Mesenchymal stem cell (in vitro differentiated cells and primary cell): Measurements from ENCODE around the gene USP46.

ENCODE experiments used
- DNase-seq: peaks from one replicate; pipeline ENCODE4 v3.0.0-alpha.2; 2013
- H2AFZ ChIP-seq: one replicate; pipeline ENCODE4 v1.6.1; 2013; ENCODE audit warnings: low read depth, mild to moderate bottlenecking, control low read depth, inconsistent platforms, low read length, moderate library complexity
- H2AK5ac ChIP-seq: 2 replicates; pipeline ENCODE4 v1.6.1; 2013; ENCODE audit warnings: low read length, moderate library complexity, mild to moderate bottlenecking, inconsistent platforms; ENCODE audit not compliant: severe bottlenecking
- H2BK120ac ChIP-seq: one replicate; pipeline ENCODE4 v1.6.1; 2013; ENCODE audit warnings: low read depth, mild to moderate bottlenecking, inconsistent platforms, low read length, moderate library complexity
- H2BK12ac ChIP-seq, 2 experiments: one replicate each; pipeline ENCODE4 v1.6.1; 2013; ENCODE audit warnings: inconsistent platforms in 2 of 2, low read length in 2 of 2, mild to moderate bottlenecking in 2 of 2, moderate library complexity in 2 of 2, control low read depth in 1 of 2
- H2BK15ac ChIP-seq: one replicate; pipeline ENCODE4 v1.6.1; 2013; ENCODE audit warnings: mild to moderate bottlenecking, low read depth, inconsistent platforms; ENCODE audit not compliant: poor library complexity, severe bottlenecking
- H2BK5ac ChIP-seq: 2 replicates; pipeline ENCODE4 v1.6.1; 2013; ENCODE audit warnings: low read depth, mild to moderate bottlenecking, low read length, control low read depth, inconsistent platforms; ENCODE audit not compliant: poor library complexity, severe bottlenecking
- H3K14ac ChIP-seq, 2 experiments: one replicate each; pipeline ENCODE4 v1.6.1; 2013; ENCODE audit warnings: inconsistent platforms in 2 of 2, low read length in 2 of 2, control low read depth in 1 of 2, mild to moderate bottlenecking in 1 of 2, moderate library complexity in 1 of 2
- H3K18ac ChIP-seq, 2 experiments: one replicate each; pipeline ENCODE4 v1.6.1; 2013; ENCODE audit warnings: inconsistent platforms in 2 of 2, low read length in 2 of 2, control low read depth in 1 of 2, low read depth in 1 of 2, mild to moderate bottlenecking in 1 of 2
- H3K23ac ChIP-seq, 2 experiments: one replicate each; pipeline ENCODE4 v1.6.1; 2013; ENCODE audit warnings: inconsistent platforms in 2 of 2, low read length in 2 of 2, mild to moderate bottlenecking in 2 of 2, moderate library complexity in 2 of 2, control low read depth in 1 of 2
- H3K27ac ChIP-seq: 2 replicates; pipeline ENCODE4 v1.5.1; 2013; ENCODE audit warnings: mild to moderate bottlenecking, moderate library complexity, low read length, control low read depth, inconsistent platforms; ENCODE audit not compliant: poor library complexity, severe bottlenecking
- H3K27me3 ChIP-seq, 2 experiments: 2 replicates each; pipeline versions ENCODE4 v1.6.1 to v1.7.0; 2013; ENCODE audit warnings: low read length in 2 of 2, mild to moderate bottlenecking in 2 of 2, moderate library complexity in 2 of 2, control low read depth in 1 of 2, inconsistent platforms in 1 of 2; ENCODE audit not compliant: control insufficient read depth in 1 of 2, insufficient read depth in 1 of 2
- H3K36me3 ChIP-seq, 2 experiments: 2 replicates each; pipeline versions ENCODE4 v1.6.1 to v1.7.0; 2013; ENCODE audit warnings: low read length in 2 of 2, control low read depth in 1 of 2, inconsistent platforms in 1 of 2, low read depth in 1 of 2, mild to moderate bottlenecking in 1 of 2; ENCODE audit not compliant: insufficient read depth in 2 of 2, control insufficient read depth in 1 of 2
- H3K4ac ChIP-seq, 2 experiments: one replicate each; pipeline ENCODE4 v1.6.1; 2013; ENCODE audit warnings: inconsistent platforms in 2 of 2, low read length in 2 of 2, mild to moderate bottlenecking in 2 of 2, moderate library complexity in 2 of 2, control low read depth in 1 of 2, low read depth in 1 of 2
- H3K4me1 ChIP-seq: 2 replicates; pipeline ENCODE4 v1.6.1; 2013; ENCODE audit warnings: low read depth, low read length, control low read depth; ENCODE audit not compliant: control insufficient read depth, insufficient read depth
- H3K4me2 ChIP-seq: 2 replicates; pipeline ENCODE4 v1.6.1; 2013; ENCODE audit warnings: low read length, mild to moderate bottlenecking, inconsistent platforms; ENCODE audit not compliant: poor library complexity, severe bottlenecking
- H3K4me3 ChIP-seq, 2 experiments: 2 replicates each; pipeline versions ENCODE4 v1.5.1 to v1.7.0; 2013; ENCODE audit warnings: low read length in 2 of 2, mild to moderate bottlenecking in 2 of 2, control low read depth in 1 of 2, low read depth in 1 of 2; ENCODE audit not compliant: insufficient read depth in 1 of 2
- H3K79me1 ChIP-seq: replicated peaks from 2 replicates; pipeline ENCODE4 v1.6.1; 2013; ENCODE audit warnings: mild to moderate bottlenecking, control low read depth, low read length, inconsistent platforms; ENCODE audit not compliant: poor library complexity, severe bottlenecking
- H3K9ac ChIP-seq: 2 replicates; pipeline ENCODE4 v1.7.0; 2013; ENCODE audit warnings: mild to moderate bottlenecking, low read length, moderate library complexity
- H3K9me3 ChIP-seq: 2 replicates; pipeline ENCODE4 v1.7.0; 2013; ENCODE audit warnings: mild to moderate bottlenecking, low read length; ENCODE audit not compliant: control insufficient read depth
- H4K8ac ChIP-seq: one replicate; pipeline ENCODE4 v1.6.1; 2013; ENCODE audit warnings: inconsistent platforms, mild to moderate bottlenecking, low read length, moderate library complexity
- H4K91ac ChIP-seq: one replicate; pipeline ENCODE4 v1.6.1; 2013; ENCODE audit warnings: mild to moderate bottlenecking, low read length, inconsistent platforms
- WGBS: methylation state at CpG from one replicate; pipeline ENCODE4 v1.1.7; 2013; ENCODE audit warnings: mixed read lengths; 5-methylcytosine and 5-hydroxymethylcytosine counted together

USP46 gene

GRCh38 chr4:52664479-52664878, 5.4 kb upstream of the USP46 start:
- H3K4me3 ChIP-seq, result no peak overlapping the region
- DNase-seq, result no peak

GRCh38 chr4:52661966-52662690, 3.0 kb upstream of the USP46 start:
- WGBS, result 75% methylated on average over 3 of the region's 4 CpGs
- no peaks in the 10 kb centered on the region for H3K9me3 ChIP-seq
- peaks cover 0 to 14% of the 10 kb centered on the region in 2 experiments for H3K36me3 ChIP-seq
- DNase-seq, result peak; percentile 24
- H3K27ac ChIP-seq, result no peak overlapping the region
- peaks cover 7% of the 10 kb centered on the region for H3K79me1 ChIP-seq
- H2BK12ac ChIP-seq, result no peak overlapping the region
- H3K9ac ChIP-seq, result no peak overlapping the region
- no peak overlapping the region for H2AK5ac ChIP-seq
- no peaks in the 10 kb centered on the region for H3K27me3 ChIP-seq
- H4K91ac ChIP-seq, result no peak overlapping the region
- H3K4me2 ChIP-seq, result no peak overlapping the region
- no peak overlapping the region for H3K4me3 ChIP-seq
- H2AFZ ChIP-seq, result no peak overlapping the region
- H3K14ac ChIP-seq, result no peak overlapping the region
- no peak overlapping the region for H3K4ac ChIP-seq
- H3K23ac ChIP-seq, result no peak overlapping the region
- no peak overlapping the region for H2BK15ac ChIP-seq
- peaks cover 8% of the 10 kb centered on the region for H3K4me1 ChIP-seq
- no peak overlapping the region for H2BK120ac ChIP-seq
- H4K8ac ChIP-seq, result no peak overlapping the region
- no peak overlapping the region for H2BK5ac ChIP-seq
- H3K18ac ChIP-seq, result no peak overlapping the region

More at GRCh38 chr4:52664479-52664878, 5.4 kb upstream of the USP46 start:
- Histone ChIP-seq H3K79me1 (peaks cover 3% of the 10 kb centered on the region), H2BK5ac (no peak overlapping the region), H3K4me2 (no peak overlapping the region), H3K9ac (no peak overlapping the region), H2BK120ac (no peak overlapping the region), H4K91ac (no peak overlapping the region), H2BK15ac (no peak overlapping the region), H3K27me3 (peaks cover 0 to 4% of the 10 kb centered on the region in 2 experiments), H2AFZ (no peak overlapping the region), H3K14ac (no peak overlapping the region), H3K4me1 (no peaks in the 10 kb centered on the region), H3K18ac (no peak overlapping the region), H2AK5ac (no peak overlapping the region), H3K4ac (no peak overlapping the region), H3K27ac (no peak overlapping the region), H3K36me3 (peaks cover 0 to 14% of the 10 kb centered on the region in 2 experiments), H3K9me3 (no peaks in the 10 kb centered on the region), H3K23ac (no peak overlapping the region), H2BK12ac (no peak overlapping the region), H4K8ac (no peak overlapping the region)

- Histone ChIP-seq H3K4me2 (no peak overlapping the region), H3K4me3 (peak overlapping the region in 1 of 2 experiments; percentile 96), H2AK5ac (no peak overlapping the region), H3K36me3 (peaks cover 0 to 14% of the 10 kb centered on the region in 2 experiments), H3K9ac (peak overlapping the region; percentile 90), H2BK12ac (no peak overlapping the region), H3K4ac (no peak overlapping the region), H3K23ac (no peak overlapping the region), H3K27me3 (no peaks in the 10 kb centered on the region), H4K8ac (no peak overlapping the region), H2BK120ac (no peak overlapping the region), H2BK5ac (no peak overlapping the region), H3K27ac (no peak overlapping the region), H3K9me3 (no peaks in the 10 kb centered on the region), H3K14ac (no peak overlapping the region), H2AFZ (no peak overlapping the region), H4K91ac (no peak overlapping the region), H3K79me1 (peaks cover 7% of the 10 kb centered on the region), H2BK15ac (no peak overlapping the region), H3K4me1 (peaks cover 8% of the 10 kb centered on the region), H3K18ac (no peak overlapping the region)
- no peak for DNase-seq
- 88% methylated on average over 5 of the region's 6 CpGs for WGBS
Observed at GRCh38 chr4:52660643-52661042, 1.5 kb upstream of the USP46 start.

- Histone ChIP-seq H2AFZ (peak overlapping the region; percentile 58), H4K8ac (peak overlapping the region; percentile 76), H3K9me3 (no peaks in the 10 kb centered on the region), H2BK15ac (peak overlapping the region; percentile 98), H3K4me3 (peak overlapping the region; percentile 76 to 96), H3K79me1 (peaks cover 9% of the 10 kb centered on the region), H3K9ac (peak overlapping the region; percentile 90), H3K27ac (peak overlapping the region; percentile 46), H2BK120ac (peak overlapping the region; percentile 98), H3K4me2 (peak overlapping the region; percentile 51), H3K14ac (peak overlapping the region; percentile 38 to 90), H3K4me1 (peaks cover 8% of the 10 kb centered on the region), H3K18ac (peak overlapping the region; percentile 88 to 89), H2BK5ac (peak overlapping the region; percentile 60), H2AK5ac (no peak overlapping the region), H3K23ac (peak overlapping the region in 1 of 2 experiments; percentile 51), H4K91ac (peak overlapping the region; percentile 83), H3K4ac (peak overlapping the region; percentile 82 to 92), H3K27me3 (no peaks in the 10 kb centered on the region), H3K36me3 (peaks cover 0 to 14% of the 10 kb centered on the region in 2 experiments), H2BK12ac (peak overlapping the region in 1 of 2 experiments; percentile 10)
- peak; percentile 60 for DNase-seq
- 2% methylated on average over 43 of the region's 45 CpGs for WGBS
Observed at GRCh38 chr4:52659722-52660261, 691 bp upstream of the USP46 start.
